Vagina (tissue), 2 donors: ENCODE measurements around the gene HTR1E. TPM values are rescaled to one million over a fixed set of nuclear protein-coding genes. Genes with fewer than 3 reads are reported as not detected.

Source experiments
- DNase-seq, 2 donors: peaks; one replicate each; pipeline ENCODE4 v3.0.0-alpha.2; 2017; ENCODE audit errors: extremely low spot score in 2 of 2
- H3K27ac ChIP-seq: fragments of 200-600 bp; sonication (generic); one replicate; pipeline ENCODE4 v1.5.1; 2019
- H3K27me3 ChIP-seq: fragments of 200-600 bp; sonication (generic); one replicate; pipeline ENCODE4 v1.5.1; 2019
- H3K36me3 ChIP-seq, 2 donors: fragments of 200-600 bp; sonication (generic); one replicate each; pipeline ENCODE4 v1.5.1; 2017 to 2019
- H3K4me1 ChIP-seq: fragments of 200-600 bp; sonication (generic); one replicate; pipeline ENCODE4 v1.5.1; 2019
- H3K4me3 ChIP-seq, 2 donors: fragments of 200-600 bp; sonication (generic); 1 replicate in 1 of 2; 2 replicates in 1 of 2; pipeline ENCODE4 v1.5.1; 2016 to 2019
- H3K9me3 ChIP-seq: fragments of 200-600 bp; sonication (generic); one replicate; pipeline ENCODE4 v1.5.1; 2019
- CTCF ChIP-seq, 3 experiments: fragments of 450-650 bp in 2 of 3; fragments of 200-600 bp in 1 of 3; sonication (generic) in 1 of 3; IDR thresholded peaks; one replicate each; pipeline ENCODE4 v1.5.1; 2017 to 2019; ENCODE audit warnings: antibody characterized with exemption in 3 of 3, mild to moderate bottlenecking in 2 of 3, moderate library complexity in 2 of 3
- POLR2A ChIP-seq, 2 donors: fragments of 450-650 bp; IDR thresholded peaks; one replicate each; pipeline ENCODE4 v1.6.1; 2017; ENCODE audit warnings: antibody characterized with exemption in 2 of 2, mild to moderate bottlenecking in 2 of 2, moderate library complexity in 2 of 2
- POLR2AphosphoS5 ChIP-seq, 2 donors: sonication (generic); formaldehyde crosslinking; IDR thresholded peaks; one replicate each; pipeline ENCODE4 v1.9.0; 2017; ENCODE audit warnings: antibody characterized with exemption in 2 of 2, mild to moderate bottlenecking in 2 of 2, low read depth in 1 of 2; ENCODE audit not compliant: insufficient read depth in 1 of 2
- intact Hi-C: fragments of 100-400 bp; cut with DNase I; formaldehyde crosslinking; loops from one replicate; pipeline ENCODE4 v1.15.1; 2023
- total RNA-seq: library from RNA; depleted of rRNA; stranded (reverse); fragments of >200 nt; gene quantifications from one replicate; pipeline ENCODE4 v1.2.3, GENCODE V29; 2016

Gene HTR1E
- total RNA-seq, 1 donor from 2014 or later = not detected

DNA sequence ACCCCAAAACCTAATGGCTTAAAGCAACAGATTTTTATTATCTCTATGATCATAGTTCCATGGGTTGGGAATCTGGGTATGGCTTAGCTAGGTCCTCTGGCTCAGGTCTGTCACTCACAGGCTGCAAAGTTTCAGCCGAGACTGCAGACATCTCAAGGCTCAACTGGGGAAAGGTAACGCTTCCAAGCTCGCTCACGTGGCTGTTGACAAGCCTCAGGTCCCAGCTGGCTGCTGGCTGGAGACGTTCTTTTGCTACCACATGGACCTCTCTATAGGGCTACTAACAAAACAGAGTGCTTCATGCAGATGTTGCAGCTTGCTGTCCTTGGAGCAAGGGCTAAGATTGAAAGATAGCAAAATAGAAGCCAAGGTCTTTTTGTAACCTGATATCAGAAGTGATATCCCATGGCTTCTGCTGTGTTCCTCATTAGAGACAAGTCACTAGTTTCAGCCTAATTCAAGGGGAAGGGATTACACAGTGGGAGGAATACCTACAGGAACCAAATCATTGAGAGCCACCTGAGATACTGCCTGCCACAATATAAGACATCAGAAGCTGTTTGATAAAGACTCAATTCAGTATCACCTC, 6.6 kb downstream of the HTR1E start:
- H3K4me3 ChIP-seq = no peak overlapping the region

DNA sequence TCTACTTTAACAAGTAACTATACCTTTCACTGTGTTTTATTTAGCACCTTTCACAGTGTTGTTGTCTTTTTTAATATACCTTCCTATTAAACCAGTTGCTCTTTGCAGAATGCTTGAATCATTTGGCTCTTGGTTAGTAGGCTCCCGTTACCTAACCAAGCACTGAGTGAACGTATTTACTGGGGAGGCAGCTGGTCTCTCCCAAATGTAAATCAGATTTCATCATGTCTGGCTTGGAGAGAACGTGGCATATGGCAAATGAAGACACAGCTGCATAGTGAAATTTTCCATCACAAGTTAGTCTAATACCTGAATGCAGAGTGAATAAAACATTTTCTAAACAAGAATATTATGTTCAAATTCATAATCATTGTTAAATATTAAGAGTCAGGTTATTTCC, 12.4 kb downstream of the HTR1E start:
- no peak overlapping the region for H3K27ac ChIP-seq
- TF ChIP-seq CTCF (IDR thresholded peaks at IDR 0.05) (no peak), POLR2A (IDR thresholded peaks at IDR 0.05) (no peak), POLR2AphosphoS5 (IDR thresholded peaks at IDR 0.05; ENCODE audit: insufficient read depth in 1 of 2, low read depth in 1 of 2) (no peak)
- H3K36me3 ChIP-seq = no peaks in the 10 kb centered on the region
- DNase-seq = no peak
- H3K4me3 ChIP-seq = no peak overlapping the region
- intact Hi-C loops = no loop called here
- no peaks in the 10 kb centered on the region for H3K27me3 ChIP-seq
- no peaks in the 10 kb centered on the region for H3K4me1 ChIP-seq
- H3K9me3 ChIP-seq = no peaks in the 10 kb centered on the region

More for the DNA sequence above, 6.6 kb downstream of the HTR1E start:
- H3K4me1 ChIP-seq = no peaks in the 10 kb centered on the region
- no peak for DNase-seq
- no peaks in the 10 kb centered on the region for H3K9me3 ChIP-seq
- no peak overlapping the region for H3K27ac ChIP-seq
- no peaks in the 10 kb centered on the region for H3K27me3 ChIP-seq
- intact Hi-C loops = no loop called here
- no peaks in the 10 kb centered on the region for H3K36me3 ChIP-seq
- no peak for TF ChIP-seq CTCF (IDR thresholded peaks at IDR 0.05)
- TF ChIP-seq POLR2A (IDR thresholded peaks at IDR 0.05) = no peak
- TF ChIP-seq POLR2AphosphoS5 (IDR thresholded peaks at IDR 0.05; ENCODE audit: insufficient read depth in 1 of 2, low read depth in 1 of 2) = no peak

DNA sequence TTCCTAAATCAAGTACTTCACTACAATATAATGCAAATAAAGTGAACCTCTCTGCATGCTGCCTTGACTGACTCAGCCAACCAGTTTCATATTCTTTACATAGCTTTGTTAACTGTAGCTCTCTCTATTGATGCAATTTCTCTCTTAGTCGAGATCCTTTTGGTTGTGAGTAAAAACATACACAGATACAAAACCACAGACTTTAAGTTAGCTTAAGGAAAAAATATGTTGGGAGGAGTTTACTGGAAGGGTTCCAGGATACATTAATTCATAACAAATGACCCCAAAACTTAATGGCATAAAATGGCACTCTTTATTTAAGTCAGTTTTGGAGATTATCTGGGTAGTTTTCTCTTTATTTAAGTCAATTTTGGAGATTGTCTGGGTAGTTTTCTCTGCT, 15.7 kb downstream of the HTR1E start:
- no peak for DNase-seq
- no peaks in the 10 kb centered on the region for H3K27me3 ChIP-seq
- no peak overlapping the region for H3K4me3 ChIP-seq
- H3K9me3 ChIP-seq = no peaks in the 10 kb centered on the region
- TF ChIP-seq POLR2A (IDR thresholded peaks at IDR 0.05) (no peak), CTCF (IDR thresholded peaks at IDR 0.05) (no peak), POLR2AphosphoS5 (IDR thresholded peaks at IDR 0.05; ENCODE audit: insufficient read depth in 1 of 2, low read depth in 1 of 2) (no peak)
- no peak overlapping the region for H3K27ac ChIP-seq
- intact Hi-C loops = no loop called here
- no peaks in the 10 kb centered on the region for H3K36me3 ChIP-seq
- H3K4me1 ChIP-seq = no peaks in the 10 kb centered on the region

GRCh38 chr6:86959656-86960055, 22.3 kb downstream of the HTR1E start:
- Histone ChIP-seq H3K27ac (no peak overlapping the region), H3K27me3 (no peaks in the 10 kb centered on the region), H3K4me3 (no peak overlapping the region), H3K36me3 (no peaks in the 10 kb centered on the region), H3K4me1 (no peaks in the 10 kb centered on the region), H3K9me3 (no peaks in the 10 kb centered on the region)
- DNase-seq = no peak
- no peak for TF ChIP-seq POLR2AphosphoS5 (IDR thresholded peaks at IDR 0.05; ENCODE audit: insufficient read depth in 1 of 2, low read depth in 1 of 2)
- no peak for TF ChIP-seq CTCF (IDR thresholded peaks at IDR 0.05)
- intact Hi-C loops = no loop called here

GRCh38 chr6:86961455-86962200, 24.3 kb downstream of the HTR1E start:
- Histone ChIP-seq H3K27me3 (no peaks in the 10 kb centered on the region), H3K36me3 (no peaks in the 10 kb centered on the region), H3K27ac (no peak overlapping the region), H3K4me3 (no peak overlapping the region), H3K4me1 (no peaks in the 10 kb centered on the region), H3K9me3 (no peaks in the 10 kb centered on the region)
- DNase-seq = no peak
- no peak for TF ChIP-seq CTCF (IDR thresholded peaks at IDR 0.05)
- TF ChIP-seq POLR2AphosphoS5 (IDR thresholded peaks at IDR 0.05; ENCODE audit: insufficient read depth in 1 of 2, low read depth in 1 of 2) = no peak
- TF ChIP-seq POLR2A (IDR thresholded peaks at IDR 0.05) = no peak
- intact Hi-C loops = no loop called here
